ENCODE measurements around the gene KCNJ4. TPM values are rescaled to one million over a fixed set of nuclear protein-coding genes. Genes with fewer than 3 reads are reported as not detected.

Gene KCNJ4
- total RNA-seq, 1 experiment from 2014 or later, result 0.92 TPM

DNA sequence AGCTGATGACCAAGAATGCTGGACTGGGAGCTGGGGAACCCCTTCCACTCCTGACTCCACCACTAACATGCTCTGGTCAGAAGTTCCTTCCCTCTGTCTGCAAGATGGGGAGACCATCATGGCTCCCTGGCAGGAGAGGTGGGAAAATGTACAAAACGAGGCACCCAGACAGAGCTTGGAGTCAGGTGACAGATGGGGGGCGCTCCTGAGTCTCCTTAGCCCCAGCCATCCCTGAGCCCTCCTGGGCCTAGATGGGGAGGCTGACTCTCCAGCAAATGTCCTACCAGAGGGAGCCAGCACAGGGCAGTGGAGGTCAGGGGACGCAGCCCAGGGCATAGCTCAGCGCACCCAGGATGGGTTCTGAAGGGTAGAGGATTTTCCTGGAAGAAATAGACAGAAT, 20.0 kb downstream of the KCNJ4 start:
- Histone ChIP-seq H3K56ac (ENCODE audit: insufficient read length, low read depth, low read length) (no peak overlapping the region), H2BK5ac (ENCODE audit: insufficient read length, low read length) (no peak overlapping the region), H4K5ac (ENCODE audit: insufficient read length, low read depth, low read length) (no peak overlapping the region), H2BK120ac (ENCODE audit: low read depth, low read length, poor library complexity, severe bottlenecking) (no peak overlapping the region), H3K14ac (ENCODE audit: insufficient read depth, low read length) (no peak overlapping the region), H3K79me1 (ENCODE audit: insufficient read depth, low read depth, low read length, poor library complexity, severe bottlenecking) (no peaks in the 10 kb centered on the region), H2AFZ (ENCODE audit: low read length) (no peak overlapping the region), H2BK20ac (ENCODE audit: low read depth, low read length, poor library complexity, severe bottlenecking) (no peak overlapping the region), H3K27me3 (ENCODE audit: insufficient read depth, low read length) (no peaks in the 10 kb centered on the region), H2BK12ac (ENCODE audit: insufficient read length, low read depth, low read length) (no peak overlapping the region), H2AK5ac (ENCODE audit: insufficient read length, low read length) (no peak overlapping the region), H3K18ac (ENCODE audit: insufficient read length, low read depth, low read length) (no peak overlapping the region), H4K20me1 (ENCODE audit: control insufficient read depth, insufficient read depth, insufficient read length) (no peaks in the 10 kb centered on the region), H3K9ac (ENCODE audit: extremely low read depth, insufficient read length, low read length) (no peak overlapping the region), H3K27ac (ENCODE audit: insufficient read length, low read depth, low read length) (no peak overlapping the region), H3K79me2 (ENCODE audit: insufficient read depth, low read length) (no peaks in the 10 kb centered on the region), H3T11ph (ENCODE audit: low read length) (no peak overlapping the region), H3K23me2 (ENCODE audit: insufficient read length, low read depth, low read length, poor library complexity, severe bottlenecking) (no peaks in the 10 kb centered on the region), H3K4ac (ENCODE audit: low read depth, low read length) (no peak overlapping the region), H3K4me1 (ENCODE audit: insufficient read depth, low read length) (no peaks in the 10 kb centered on the region), H3K23ac (ENCODE audit: insufficient read length, low read depth, low read length) (no peak overlapping the region), H2BK15ac (ENCODE audit: low read depth, low read length) (no peak overlapping the region), H4K91ac (ENCODE audit: insufficient read length, low read depth, low read length) (no peak overlapping the region), H3K9me3 (ENCODE audit: control insufficient read depth, low read depth, low read length) (no peaks in the 10 kb centered on the region), H3K4me2 (ENCODE audit: insufficient read depth, insufficient read length, low read length) (no peak overlapping the region), H4K8ac (replicated peaks; ENCODE audit: insufficient read length, low read depth, low read length) (no peak overlapping the region)
- no peak overlapping the region for H3K4me3 Mint-ChIP-seq
- H3K27me3 Mint-ChIP-seq (ENCODE audit: low read depth), result peaks cover 2% of the 10 kb centered on the region; the same call in 1 of the 2 replicates
- DNase-seq, result peak; percentile 79
- WGBS (ENCODE audit: extremely low coverage, insufficient read length, low lambda C conversion rate), result no CpG with 5 or more reads among the region's 4 CpGs
- H3K36me3 Mint-ChIP-seq (ENCODE audit: insufficient read depth in 1 of 3, low read depth in 3 of 3), result no peaks in the 10 kb centered on the region
- no peaks in the 10 kb centered on the region for H3K9me3 Mint-ChIP-seq
- H3K4me1 Mint-ChIP-seq, result peaks cover 0 to 10% of the 10 kb centered on the region in 2 experiments; a peak in 3 of 4 replicates
- TF ChIP-seq, protein P1, sequence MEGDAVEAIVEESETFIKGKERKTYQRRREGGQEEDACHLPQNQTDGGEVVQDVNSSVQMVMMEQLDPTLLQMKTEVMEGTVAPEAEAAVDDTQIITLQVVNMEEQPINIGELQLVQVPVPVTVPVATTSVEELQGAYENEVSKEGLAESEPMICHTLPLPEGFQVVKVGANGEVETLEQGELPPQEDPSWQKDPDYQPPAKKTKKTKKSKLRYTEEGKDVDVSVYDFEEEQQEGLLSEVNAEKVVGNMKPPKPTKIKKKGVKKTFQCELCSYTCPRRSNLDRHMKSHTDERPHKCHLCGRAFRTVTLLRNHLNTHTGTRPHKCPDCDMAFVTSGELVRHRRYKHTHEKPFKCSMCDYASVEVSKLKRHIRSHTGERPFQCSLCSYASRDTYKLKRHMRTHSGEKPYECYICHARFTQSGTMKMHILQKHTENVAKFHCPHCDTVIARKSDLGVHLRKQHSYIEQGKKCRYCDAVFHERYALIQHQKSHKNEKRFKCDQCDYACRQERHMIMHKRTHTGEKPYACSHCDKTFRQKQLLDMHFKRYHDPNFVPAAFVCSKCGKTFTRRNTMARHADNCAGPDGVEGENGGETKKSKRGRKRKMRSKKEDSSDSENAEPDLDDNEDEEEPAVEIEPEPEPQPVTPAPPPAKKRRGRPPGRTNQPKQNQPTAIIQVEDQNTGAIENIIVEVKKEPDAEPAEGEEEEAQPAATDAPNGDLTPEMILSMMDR (conservative IDR thresholded peaks at IDR 0.05), result peak; percentile 67
- H3K27ac Mint-ChIP-seq, result no peak overlapping the region

All from H9 (cell line).